ENCODE measurements around the gene HDAC4.

DNA sequence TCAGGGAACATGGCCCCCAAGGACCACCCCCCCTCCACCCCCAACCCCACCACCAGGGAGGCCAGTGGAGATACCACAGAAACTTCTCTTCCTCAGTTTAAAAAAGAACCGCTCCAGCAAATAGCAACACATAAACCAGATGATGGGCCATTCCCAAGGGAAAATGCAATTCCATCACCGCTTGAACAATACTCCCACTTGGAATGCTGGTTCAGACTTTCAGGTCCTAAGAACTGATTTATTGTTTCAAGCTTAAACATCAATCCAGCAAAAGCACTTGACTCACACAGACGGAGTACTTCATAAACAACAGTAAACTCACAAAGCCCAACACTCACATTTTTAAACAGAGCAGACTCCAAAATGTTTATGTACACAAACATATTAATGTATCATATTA, 6.9 kb downstream of the HDAC4 start:
- TF ChIP-seq, protein P1, sequence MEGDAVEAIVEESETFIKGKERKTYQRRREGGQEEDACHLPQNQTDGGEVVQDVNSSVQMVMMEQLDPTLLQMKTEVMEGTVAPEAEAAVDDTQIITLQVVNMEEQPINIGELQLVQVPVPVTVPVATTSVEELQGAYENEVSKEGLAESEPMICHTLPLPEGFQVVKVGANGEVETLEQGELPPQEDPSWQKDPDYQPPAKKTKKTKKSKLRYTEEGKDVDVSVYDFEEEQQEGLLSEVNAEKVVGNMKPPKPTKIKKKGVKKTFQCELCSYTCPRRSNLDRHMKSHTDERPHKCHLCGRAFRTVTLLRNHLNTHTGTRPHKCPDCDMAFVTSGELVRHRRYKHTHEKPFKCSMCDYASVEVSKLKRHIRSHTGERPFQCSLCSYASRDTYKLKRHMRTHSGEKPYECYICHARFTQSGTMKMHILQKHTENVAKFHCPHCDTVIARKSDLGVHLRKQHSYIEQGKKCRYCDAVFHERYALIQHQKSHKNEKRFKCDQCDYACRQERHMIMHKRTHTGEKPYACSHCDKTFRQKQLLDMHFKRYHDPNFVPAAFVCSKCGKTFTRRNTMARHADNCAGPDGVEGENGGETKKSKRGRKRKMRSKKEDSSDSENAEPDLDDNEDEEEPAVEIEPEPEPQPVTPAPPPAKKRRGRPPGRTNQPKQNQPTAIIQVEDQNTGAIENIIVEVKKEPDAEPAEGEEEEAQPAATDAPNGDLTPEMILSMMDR (optimal IDR thresholded peaks at IDR 0.05 in 1 of 3, IDR thresholded peaks at IDR 0.05 in 1 of 3, conservative IDR thresholded peaks at IDR 0.05 in 1 of 3; ENCODE audit: extremely low read depth in 1 of 3, insufficient read depth in 2 of 3, low read length in 3 of 3) = no peak
- no peak for TF ChIP-seq EZH2 (IDR thresholded peaks at IDR 0.05; ENCODE audit: low read length)
